ENCODE results near the gene PRAMEF12. TPM values are rescaled to one million over a fixed set of nuclear protein-coding genes. Genes with fewer than 3 reads are reported as not detected.

Gene PRAMEF12
- total RNA-seq, 5 donors from 2014 or later (not counting 1 experiment from before 2014, with no cell fraction given), result not detected

GRCh38 chr1:12756768-12757413 lies 16.6 kb upstream of the PRAMEF12 start:
- ChIA-PET POLR2A (no interaction called here), CTCF (no interaction called here)
- DNase-seq (no peak), ATAC-seq (replicated peaks in 1 of 4) (no peak)
- Mint-ChIP-seq H3K4me3 (no peak overlapping the region), H3K9me3 (no peaks in the 10 kb centered on the region), H3K27ac (no peak overlapping the region), H3K36me3 (no peaks in the 10 kb centered on the region), H3K27me3 (peaks cover 16 to 34% of the 10 kb centered on the region in 2 donors), H3K4me1 (no peaks in the 10 kb centered on the region)
- Histone ChIP-seq H3K27me3 (replicated peaks in 1 of 2; ENCODE audit: control insufficient read depth in 2 of 2, extremely low read depth in 1 of 2, insufficient read depth in 2 of 2, low read length in 1 of 2) (peaks cover 0 to 36% of the 10 kb centered on the region in 2 experiments), H3K4me3 (ENCODE audit: control insufficient read depth in 1 of 2, extremely low read depth in 1 of 2, low read length in 1 of 2) (no peak overlapping the region), H3K4me1 (ENCODE audit: control insufficient read depth in 1 of 2, extremely low read depth in 1 of 2, insufficient read depth in 2 of 2, low read length in 2 of 2) (no peaks in the 10 kb centered on the region), H3K9me3 (no peaks in the 10 kb centered on the region), H3K27ac (ENCODE audit: low read length) (no peak overlapping the region), H3K36me3 (ENCODE audit: control insufficient read depth in 2 of 2, extremely low read depth in 1 of 2, insufficient read depth in 1 of 2, low read length in 1 of 2) (no peaks in the 10 kb centered on the region)
- WGBS (ENCODE audit: insufficient coverage), result 80% methylated on average over 1 of the region's 6 CpGs

GRCh38 chr1:12757836-12758235 lies 15.7 kb upstream of the PRAMEF12 start:
- Mint-ChIP-seq H3K27ac (no peak overlapping the region), H3K4me3 (no peak overlapping the region), H3K27me3 (peaks cover 16 to 35% of the 10 kb centered on the region in 2 donors), H3K9me3 (no peaks in the 10 kb centered on the region), H3K36me3 (no peaks in the 10 kb centered on the region), H3K4me1 (no peaks in the 10 kb centered on the region)
- WGBS (ENCODE audit: insufficient coverage), result 62% methylated on average over 6 of the region's 6 CpGs
- POLR2A ChIA-PET, result no interaction called here
- no peaks in the 10 kb centered on the region for H3K36me3 ChIP-seq (ENCODE audit: control insufficient read depth in 2 of 2, extremely low read depth in 1 of 2, insufficient read depth in 1 of 2, low read length in 1 of 2)
- no peak overlapping the region for H3K27ac ChIP-seq (ENCODE audit: low read length)
- H3K4me1 ChIP-seq (ENCODE audit: control insufficient read depth in 1 of 2, extremely low read depth in 1 of 2, insufficient read depth in 2 of 2, low read length in 2 of 2), result no peaks in the 10 kb centered on the region
- CTCF ChIA-PET, result no interaction called here
- no peaks in the 10 kb centered on the region for H3K9me3 ChIP-seq
- ATAC-seq (replicated peaks in 1 of 4), result no peak
- no peak for DNase-seq
- no peak overlapping the region for H3K4me3 ChIP-seq (ENCODE audit: control insufficient read depth in 1 of 2, extremely low read depth in 1 of 2, low read length in 1 of 2)
- peaks cover 0 to 36% of the 10 kb centered on the region in 2 experiments for H3K27me3 ChIP-seq (replicated peaks in 1 of 2; ENCODE audit: control insufficient read depth in 2 of 2, extremely low read depth in 1 of 2, insufficient read depth in 2 of 2, low read length in 1 of 2)

DNA sequence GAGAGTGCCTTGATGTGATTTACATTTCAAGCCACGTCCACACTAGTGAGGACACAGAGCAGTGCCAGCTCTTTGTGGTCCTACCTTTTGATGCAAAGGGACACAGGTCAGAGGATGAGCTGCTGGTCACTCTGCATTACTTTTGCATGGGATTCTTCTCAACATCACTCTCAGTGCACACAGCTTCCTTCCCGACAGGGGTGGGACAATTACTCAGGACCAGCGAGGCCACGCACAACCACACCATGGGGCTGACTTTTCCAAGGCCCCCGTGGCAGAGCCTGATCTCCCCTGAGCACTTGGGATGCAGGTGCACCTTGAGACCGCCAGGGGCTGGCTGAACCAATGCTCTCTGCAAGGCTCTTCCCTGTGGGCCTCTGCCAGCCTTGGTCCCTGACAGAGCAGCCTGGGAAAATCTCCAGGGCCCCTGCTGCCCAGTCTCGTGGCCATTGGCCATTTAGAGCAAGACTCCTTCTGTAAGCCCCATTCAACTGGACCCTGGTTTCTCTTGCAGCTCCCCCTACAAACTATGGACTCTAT lies 13.2 kb upstream of the PRAMEF12 start:
- CTCF ChIA-PET, result no interaction called here
- Histone ChIP-seq H3K4me3 (ENCODE audit: control insufficient read depth in 1 of 2, extremely low read depth in 1 of 2, low read length in 1 of 2) (no peak overlapping the region), H3K27me3 (replicated peaks in 1 of 2; ENCODE audit: control insufficient read depth in 2 of 2, extremely low read depth in 1 of 2, insufficient read depth in 2 of 2, low read length in 1 of 2) (peaks cover 0 to 38% of the 10 kb centered on the region in 2 experiments), H3K36me3 (ENCODE audit: control insufficient read depth in 2 of 2, extremely low read depth in 1 of 2, insufficient read depth in 1 of 2, low read length in 1 of 2) (no peaks in the 10 kb centered on the region), H3K27ac (ENCODE audit: low read length) (no peak overlapping the region), H3K4me1 (ENCODE audit: control insufficient read depth in 1 of 2, extremely low read depth in 1 of 2, insufficient read depth in 2 of 2, low read length in 2 of 2) (no peaks in the 10 kb centered on the region), H3K9me3 (no peaks in the 10 kb centered on the region)
- no peak for DNase-seq
- H3K36me3 Mint-ChIP-seq, result no peaks in the 10 kb centered on the region
- POLR2A ChIA-PET, result no interaction called here
- no peak for ATAC-seq (replicated peaks in 1 of 4)
- no peak overlapping the region for H3K4me3 Mint-ChIP-seq
- H3K27me3 Mint-ChIP-seq, result peaks cover 20 to 32% of the 10 kb centered on the region in 2 donors
- H3K4me1 Mint-ChIP-seq, result no peaks in the 10 kb centered on the region
- no peak overlapping the region for H3K27ac Mint-ChIP-seq
- no peaks in the 10 kb centered on the region for H3K9me3 Mint-ChIP-seq
- WGBS (ENCODE audit: insufficient coverage), result 52% methylated on average over 7 of the region's 7 CpGs

DNA sequence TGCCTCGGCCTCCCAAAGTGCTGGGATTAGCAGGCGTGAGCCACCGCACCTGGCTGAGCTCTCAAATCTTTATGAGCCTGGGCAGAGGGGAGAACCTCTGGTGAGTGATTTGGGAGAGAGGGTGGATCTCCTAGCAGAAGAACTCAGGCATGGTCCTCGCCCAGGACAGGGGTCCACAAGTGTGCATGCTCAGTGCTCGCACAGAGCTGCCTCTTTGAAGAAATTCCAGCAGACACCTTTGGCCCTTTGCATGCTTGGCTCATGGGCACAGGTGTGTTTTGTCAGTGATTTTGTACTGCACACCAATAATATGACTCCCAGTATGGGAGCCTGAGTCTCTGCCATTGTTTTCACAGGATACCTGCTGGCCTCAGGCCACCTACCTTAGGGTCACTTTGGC lies 11.8 kb upstream of the PRAMEF12 start:
- 72% methylated on average over 4 of the region's 5 CpGs for WGBS (ENCODE audit: insufficient coverage)
- H3K27me3 ChIP-seq (replicated peaks in 1 of 2; ENCODE audit: control insufficient read depth in 2 of 2, extremely low read depth in 1 of 2, insufficient read depth in 2 of 2, low read length in 1 of 2), result peaks cover 0 to 29% of the 10 kb centered on the region in 2 experiments
- no peaks in the 10 kb centered on the region for H3K4me1 Mint-ChIP-seq
- H3K27ac ChIP-seq (ENCODE audit: low read length), result no peak overlapping the region
- H3K4me3 ChIP-seq (ENCODE audit: control insufficient read depth in 1 of 2, extremely low read depth in 1 of 2, low read length in 1 of 2), result no peak overlapping the region
- no peaks in the 10 kb centered on the region for H3K36me3 Mint-ChIP-seq
- no peak overlapping the region for H3K4me3 Mint-ChIP-seq
- H3K36me3 ChIP-seq (ENCODE audit: control insufficient read depth in 2 of 2, extremely low read depth in 1 of 2, insufficient read depth in 1 of 2, low read length in 1 of 2), result no peaks in the 10 kb centered on the region
- no peaks in the 10 kb centered on the region for H3K9me3 Mint-ChIP-seq
- ChIA-PET POLR2A (no interaction called here), CTCF (no interaction called here)
- H3K27ac Mint-ChIP-seq, result no peak overlapping the region
- peaks cover 20 to 34% of the 10 kb centered on the region in 2 donors for H3K27me3 Mint-ChIP-seq
- no peaks in the 10 kb centered on the region for H3K4me1 ChIP-seq (ENCODE audit: control insufficient read depth in 1 of 2, extremely low read depth in 1 of 2, insufficient read depth in 2 of 2, low read length in 2 of 2)
- no peaks in the 10 kb centered on the region for H3K9me3 ChIP-seq
- ATAC-seq (replicated peaks in 1 of 4) (no peak), DNase-seq (no peak)

DNA sequence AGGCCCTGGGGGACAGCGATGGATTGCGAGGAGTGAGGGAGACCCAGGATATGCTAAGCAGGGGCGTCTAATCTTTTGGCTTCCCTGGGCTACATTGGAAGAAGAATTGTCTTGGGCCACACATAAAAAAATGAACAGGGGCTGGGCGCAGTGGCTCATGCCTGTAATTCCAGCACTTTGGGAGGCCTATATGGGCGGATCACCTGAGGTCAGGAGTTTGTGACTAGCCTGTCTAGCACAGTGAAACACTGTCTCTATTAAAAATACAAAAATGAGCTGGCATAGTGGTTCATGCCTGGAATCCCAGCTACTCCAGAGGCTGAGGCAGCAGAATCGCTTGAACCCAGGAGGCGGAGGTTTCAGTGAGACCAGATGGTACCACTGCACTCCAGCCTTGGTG lies 10.8 kb upstream of the PRAMEF12 start:
- Mint-ChIP-seq H3K27me3 (peaks cover 22 to 37% of the 10 kb centered on the region in 2 donors), H3K9me3 (no peaks in the 10 kb centered on the region), H3K36me3 (no peaks in the 10 kb centered on the region), H3K4me1 (no peaks in the 10 kb centered on the region), H3K27ac (no peak overlapping the region), H3K4me3 (no peak overlapping the region)
- H3K4me3 ChIP-seq (ENCODE audit: control insufficient read depth in 1 of 2, extremely low read depth in 1 of 2, low read length in 1 of 2), result no peak overlapping the region
- H3K36me3 ChIP-seq (ENCODE audit: control insufficient read depth in 2 of 2, extremely low read depth in 1 of 2, insufficient read depth in 1 of 2, low read length in 1 of 2), result no peaks in the 10 kb centered on the region
- no peaks in the 10 kb centered on the region for H3K9me3 ChIP-seq
- no peak overlapping the region for H3K27ac ChIP-seq (ENCODE audit: low read length)
- 85% methylated on average over 6 of the region's 7 CpGs for WGBS (ENCODE audit: insufficient coverage)
- CTCF ChIA-PET, result interaction anchor here in 1 of 2 donors (1.0 kb wide), 1 partner anchor 355 kb away, joined by 3 read pairs; no protein-coding TSS in a partner anchor
- DNase-seq (no peak), ATAC-seq (replicated peaks in 1 of 4) (no peak)
- H3K27me3 ChIP-seq (replicated peaks in 1 of 2; ENCODE audit: control insufficient read depth in 2 of 2, extremely low read depth in 1 of 2, insufficient read depth in 2 of 2, low read length in 1 of 2), result peaks cover 0 to 24% of the 10 kb centered on the region in 2 experiments
- POLR2A ChIA-PET, result interaction anchor here in 1 of 2 donors (0.6 kb wide), 1 partner anchor 44 kb away, joined by 3 read pairs; no protein-coding TSS in a partner anchor
- H3K4me1 ChIP-seq (ENCODE audit: control insufficient read depth in 1 of 2, extremely low read depth in 1 of 2, insufficient read depth in 2 of 2, low read length in 2 of 2), result no peaks in the 10 kb centered on the region

GRCh38 chr1:12763479-12763878 lies 10.1 kb upstream of the PRAMEF12 start:
- Mint-ChIP-seq H3K36me3 (no peaks in the 10 kb centered on the region), H3K27ac (no peak overlapping the region), H3K4me3 (no peak overlapping the region), H3K27me3 (peaks cover 25 to 37% of the 10 kb centered on the region in 2 donors), H3K4me1 (no peaks in the 10 kb centered on the region), H3K9me3 (no peaks in the 10 kb centered on the region)
- Histone ChIP-seq H3K36me3 (ENCODE audit: control insufficient read depth in 2 of 2, extremely low read depth in 1 of 2, insufficient read depth in 1 of 2, low read length in 1 of 2) (no peaks in the 10 kb centered on the region), H3K4me3 (ENCODE audit: control insufficient read depth in 1 of 2, extremely low read depth in 1 of 2, low read length in 1 of 2) (no peak overlapping the region), H3K9me3 (no peaks in the 10 kb centered on the region), H3K27ac (ENCODE audit: low read length) (no peak overlapping the region), H3K4me1 (ENCODE audit: control insufficient read depth in 1 of 2, extremely low read depth in 1 of 2, insufficient read depth in 2 of 2, low read length in 2 of 2) (no peaks in the 10 kb centered on the region), H3K27me3 (replicated peaks in 1 of 2; ENCODE audit: control insufficient read depth in 2 of 2, extremely low read depth in 1 of 2, insufficient read depth in 2 of 2, low read length in 1 of 2) (peaks cover 3 to 20% of the 10 kb centered on the region in 2 experiments)
- CTCF ChIA-PET, result interaction anchor here in 1 of 2 donors (1.0 kb wide), 1 partner anchor 356 kb away, joined by 3 read pairs; no protein-coding TSS in a partner anchor
- 93% methylated on average over 2 of the region's 4 CpGs for whole genome bisulfite sequencing (ENCODE audit: insufficient coverage)
- POLR2A ChIA-PET, result no interaction called here
- no peak for ATAC-seq (replicated peaks in 1 of 4)
- DNase-seq, result no peak
